Central memory CD4-positive, alpha-beta T cell (primary cell): ENCODE measurements around the gene SUGCT.
"Not testable (repeated sequence)": the region's sequence is repeated elsewhere in the genome, so short reads cannot be mapped to it uniquely, and the experiment has no call there.

Experiments
- DNase-seq: peaks from one replicate; pipeline ENCODE4 v3.0.0; 2022
- total RNA-seq, 3 experiments: gene quantifications; one replicate each; lab custom pipeline; 2026; lab: John Stamatoyannopoulos, UW

The SUGCT gene
- 0.99 to 2.3 (median 1.0) reads per million in 3 experiments for total RNA-seq

GRCh38 chr7:40134428-40135316, at the start of gene SUGCT, which contains the start of gene MPLKIP:
SUGCT (plus strand) TSS chr7:40135005.
MPLKIP (minus strand) TSS chr7:40134622; CDS start chr7:40134567, 55 bp downstream.
- DNase-seq = peak; percentile 87

- DNase-seq = no peak
These were observed 42.6 kb upstream of the SUGCT start for GRCh38 chr7:40092182-40092581.

- DNase-seq = no peak
These were observed 41.0 kb upstream of the SUGCT start for GRCh38 chr7:40093631-40094350.

GRCh38 chr7:40095230-40095629, 39.6 kb upstream of the SUGCT start:
- no peak for DNase-seq

- DNase-seq = no peak
These were observed 39.0 kb upstream of the SUGCT start for GRCh38 chr7:40095695-40096327.

GRCh38 chr7:40097728-40098127, 37.1 kb upstream of the SUGCT start:
- DNase-seq = no peak

DNA sequence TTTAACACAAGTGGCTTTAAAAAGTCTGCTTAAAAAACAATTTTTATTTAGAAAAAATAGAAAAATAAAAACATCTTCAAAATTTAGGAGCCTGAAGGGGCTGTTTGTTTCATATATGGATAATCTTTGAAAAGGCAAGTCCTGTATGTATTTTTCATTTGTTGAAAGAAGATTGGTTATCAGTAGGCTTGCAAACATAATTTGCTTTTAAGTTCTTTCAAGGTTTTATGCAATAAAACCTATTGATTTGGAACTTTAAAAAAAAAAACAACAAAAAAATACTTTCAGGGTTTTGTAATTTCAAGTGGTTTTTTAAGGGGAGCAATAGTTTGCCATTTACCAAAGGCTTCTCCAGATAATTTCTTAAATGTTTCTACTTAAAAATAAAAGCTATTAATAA, 36.0 kb upstream of the SUGCT start:
- no peak for DNase-seq

- no peak for DNase-seq
These were observed 35.0 kb upstream of the SUGCT start for GRCh38 chr7:40099837-40100236.

DNA sequence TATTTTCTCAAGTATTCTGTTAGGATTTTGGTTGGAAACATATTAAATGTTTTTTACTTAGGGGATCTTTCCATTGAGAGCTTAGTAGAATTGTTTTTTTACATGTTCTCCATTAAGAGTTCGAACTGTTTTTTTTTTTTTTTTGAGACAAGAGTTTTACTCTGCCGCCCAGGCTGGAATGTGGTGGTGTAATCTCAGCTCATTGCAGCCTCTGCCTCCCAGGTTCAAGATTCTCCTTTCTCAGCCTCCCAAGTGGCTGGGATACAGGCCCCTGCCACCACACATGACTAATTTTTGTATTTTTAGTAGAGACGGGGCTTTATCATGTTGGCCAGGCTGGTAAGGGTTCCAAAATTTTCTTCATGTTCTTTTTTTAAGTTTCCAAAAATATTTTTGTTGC, 33.6 kb upstream of the SUGCT start:
- DNase-seq = no peak

GRCh38 chr7:40102897-40103296, 31.9 kb upstream of the SUGCT start:
- no peak for DNase-seq

- DNase-seq = no peak
These were observed 28.8 kb upstream of the SUGCT start for GRCh38 chr7:40105879-40106473.

- no peak for DNase-seq
These were observed 18.9 kb upstream of the SUGCT start for GRCh38 chr7:40115936-40116335.

GRCh38 chr7:40117199-40117598, 17.6 kb upstream of the SUGCT start:
- DNase-seq = not testable (repeated sequence)

- DNase-seq = not testable (repeated sequence)
These were observed 16.6 kb upstream of the SUGCT start for GRCh38 chr7:40118201-40118600.

GRCh38 chr7:40120020-40120419, 14.8 kb upstream of the SUGCT start:
- no peak for DNase-seq

GRCh38 chr7:40122100-40122939, 12.5 kb upstream of the SUGCT start:
- not testable (repeated sequence) for DNase-seq

DNA sequence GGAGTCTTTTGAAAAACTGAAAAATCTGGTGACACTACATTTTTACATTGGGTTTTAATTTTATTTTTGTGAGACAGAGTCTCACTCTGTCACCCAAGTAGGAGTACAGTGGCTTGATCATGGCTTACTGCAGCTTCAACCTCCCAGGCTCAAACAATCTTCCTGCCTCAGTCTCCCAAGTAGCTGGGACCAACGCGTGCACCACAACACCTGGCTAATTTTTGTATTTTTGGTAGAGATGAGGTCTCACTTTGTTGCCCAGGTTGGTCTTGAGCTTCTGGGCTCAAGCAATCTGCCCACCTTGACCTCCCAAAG, 11.9 kb upstream of the SUGCT start:
- no peak for DNase-seq

DNA sequence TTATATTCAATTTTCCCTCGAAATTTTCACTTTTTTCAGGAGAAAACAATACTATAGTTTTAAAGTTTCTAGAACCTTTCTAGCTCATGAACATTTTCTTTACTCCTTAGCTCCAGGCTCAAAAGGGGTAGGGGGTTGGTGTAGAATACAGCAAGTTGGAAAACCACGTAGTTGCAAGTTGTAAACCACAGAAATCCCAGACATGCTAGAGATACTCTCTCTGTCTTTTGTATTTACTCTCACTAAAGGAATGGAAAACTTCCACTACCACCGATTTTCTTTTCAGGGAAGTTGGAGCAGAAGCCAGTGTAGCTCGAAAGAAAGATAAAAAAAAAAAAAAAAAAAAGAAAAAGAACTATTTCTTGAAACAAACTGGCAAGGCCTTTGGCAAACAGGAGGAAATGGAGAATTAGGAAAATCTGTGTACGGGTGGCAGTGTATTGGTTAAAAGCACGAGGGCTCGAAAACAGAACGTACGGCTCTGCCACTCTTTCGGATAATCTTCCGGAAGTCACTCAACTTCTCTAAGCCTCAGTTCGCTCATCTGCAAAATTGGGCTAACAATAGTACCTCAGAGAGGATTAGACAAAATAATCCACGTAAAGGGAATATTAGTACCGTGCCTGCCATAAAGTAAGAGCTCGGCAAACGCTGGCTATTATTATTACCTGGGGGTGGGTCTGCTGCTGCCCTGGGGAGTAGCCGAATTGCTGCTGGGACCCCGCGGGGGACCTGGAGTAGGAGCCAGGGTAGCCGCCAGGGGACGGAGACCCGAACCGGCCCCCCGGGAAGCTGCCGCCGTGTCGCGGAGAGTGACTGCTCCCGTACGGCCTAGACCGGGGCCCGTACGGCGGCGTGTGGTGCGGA, 1.0 kb upstream of the SUGCT start:
- no peak for DNase-seq

- no peak for DNase-seq
These were observed 459 bp downstream of the SUGCT start for GRCh38 chr7:40135317-40135610.

- DNase-seq = no peak
These were observed 2.8 kb downstream of the SUGCT start for GRCh38 chr7:40137563-40137962.

DNA sequence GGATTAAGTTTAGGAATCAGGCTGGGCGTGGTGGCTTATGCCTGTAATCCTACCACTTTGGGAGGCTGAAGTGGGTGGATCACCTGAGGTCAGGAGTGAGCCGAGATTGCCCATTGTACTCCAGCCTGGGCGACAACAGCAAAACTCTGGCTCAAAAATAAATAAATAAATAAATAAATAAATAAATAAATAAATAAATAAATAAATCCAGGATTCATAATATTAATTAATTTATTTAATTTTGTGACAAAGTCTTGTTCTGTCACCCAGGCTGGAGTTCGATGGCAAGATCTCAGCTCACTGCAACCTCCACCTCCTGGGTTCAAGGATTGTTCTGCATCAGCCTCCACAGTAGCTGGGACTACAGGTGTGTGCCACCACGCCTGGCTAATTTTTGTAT, 4.2 kb downstream of the SUGCT start:
- DNase-seq = no peak
